PC-9 (cell line): ENCODE data around the gene ARHGAP42. TPM values are rescaled to one million over a fixed set of nuclear protein-coding genes. Genes with fewer than 3 reads are reported as not detected.

Experiments
- BruUV-seq: library from RNA; stranded (reverse); fragments of 400-500 nt; replicated peaks from 2 replicates; lab custom pipeline; 2021; lab: Mats Ljungman, UMichigan
- CTCF ChIA-PET: fragments of 300-600 bp; sonication (Branson Sonifier 250); formaldehyde crosslinking; loops from one replicate; lab custom pipeline; 2022; ENCODE audit warnings: antibody characterized with exemption; lab: Charles Lee
- POLR2A ChIA-PET: fragments of 300-600 bp; sonication (Branson Sonifier 250); formaldehyde crosslinking; loops from one replicate; lab custom pipeline; 2022; ENCODE audit warnings: antibody characterized with exemption; ENCODE audit not compliant: unreplicated experiment; lab: Charles Lee
- DNase-seq, 2 experiments: peaks; one replicate each; pipeline versions ENCODE4 v3.0.0 to v3.0.0-alpha.2; 2015 to 2022; ENCODE audit warnings: mixed read lengths in 1 of 2
- H2AFZ ChIP-seq: fragments of 200-600 bp; sonication (generic); 2 replicates; pipeline ENCODE4 v1.8.1; 2017; ENCODE audit warnings: antibody characterized with exemption
- H3F3A ChIP-seq: fragments of 200-600 bp; sonication (generic); 2 replicates; pipeline ENCODE4 v1.8.1; 2017; ENCODE audit warnings: antibody characterized with exemption, mild to moderate bottlenecking, low read depth; ENCODE audit not compliant: insufficient read depth
- H3K27ac ChIP-seq: fragments of 200-600 bp; sonication (generic); 2 replicates; pipeline ENCODE4 v1.6.1; 2016; ENCODE audit warnings: mixed run types
- H3K27me3 ChIP-seq: fragments of 200-600 bp; sonication (generic); 2 replicates; pipeline ENCODE4 v1.6.1; 2016; ENCODE audit warnings: low read depth, mixed run types; ENCODE audit not compliant: insufficient read depth
- H3K36me3 ChIP-seq: fragments of 200-600 bp; sonication (generic); 2 replicates; pipeline ENCODE4 v1.6.1; 2016; ENCODE audit warnings: low read depth, mixed run types
- H3K4me1 ChIP-seq: fragments of 200-600 bp; sonication (generic); replicated peaks from 2 replicates; pipeline ENCODE4 v1.6.1; 2016; ENCODE audit warnings: mixed run types; ENCODE audit not compliant: insufficient read depth
- H3K4me2 ChIP-seq: fragments of 200-600 bp; sonication (generic); 2 replicates; pipeline ENCODE4 v1.6.1; 2017; ENCODE audit warnings: mixed run types
- H3K4me3 ChIP-seq: fragments of 200-600 bp; sonication (generic); 2 replicates; pipeline ENCODE4 v1.6.1; 2016; ENCODE audit warnings: mixed run types
- H3K79me2 ChIP-seq: fragments of 200-600 bp; sonication (generic); 2 replicates; pipeline ENCODE4 v1.6.1; 2017; ENCODE audit warnings: low read depth, mixed run types
- H3K9me2 ChIP-seq: fragments of 200-600 bp; sonication (generic); 2 replicates; pipeline ENCODE4 v1.8.1; 2017; ENCODE audit warnings: mild to moderate bottlenecking; ENCODE audit not compliant: insufficient read depth
- H3K9me3 ChIP-seq: fragments of 200-600 bp; sonication (generic); 2 replicates; pipeline ENCODE4 v1.8.1; 2016; ENCODE audit warnings: low read depth; ENCODE audit not compliant: insufficient read depth
- H4K20me1 ChIP-seq: fragments of 200-600 bp; sonication (generic); 2 replicates; pipeline ENCODE4 v1.8.1; 2017; ENCODE audit not compliant: insufficient read depth
- EZH2 ChIP-seq: fragments of 200-600 bp; sonication (generic); IDR thresholded peaks from 2 replicates; pipeline ENCODE4 v1.8.0; 2017; ENCODE audit warnings: antibody characterized with exemption, low read depth
- intact Hi-C: fragments of 100-400 bp; cut with micrococcal nuclease; formaldehyde crosslinking; loops from one replicate; pipeline ENCODE4 v1.10.0; 2022; ENCODE audit not compliant: unreplicated experiment
- total RNA-seq: library from RNA; stranded (reverse); gene quantifications from 2 replicates; pipeline ENCODE4 v1.2.3, GENCODE V29; 2021
- TF ChIP-seq, protein P1 (sequence below): fragments of 200-600 bp; sonication (generic); conservative IDR thresholded peaks from 2 replicates; pipeline ENCODE4 v1.6.1; 2017; ENCODE audit warnings: mixed run types, antibody characterized with exemption, mild to moderate bottlenecking, moderate library complexity

The ARHGAP42 gene
- total RNA-seq, 1 experiment from 2014 or later, result 12.8 TPM

DNA sequence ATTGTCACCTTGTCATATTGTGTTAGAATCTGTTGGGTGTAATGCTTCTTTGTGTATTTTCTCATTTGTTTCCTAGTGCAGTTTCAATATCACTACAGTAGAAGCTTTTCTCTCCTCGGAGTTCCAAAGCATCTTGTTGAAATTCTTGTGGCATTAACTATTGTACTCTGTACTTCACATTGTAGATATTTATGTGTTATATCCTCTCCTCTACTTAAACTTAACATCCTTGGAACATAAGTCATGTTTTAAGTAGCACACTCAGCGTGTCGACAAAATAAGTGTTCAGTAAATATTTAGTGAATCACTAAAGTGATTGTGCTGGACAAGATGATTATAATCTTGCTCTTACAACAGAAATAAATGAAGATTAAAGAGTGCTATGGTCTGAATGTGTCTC is 201.7 kb downstream of the ARHGAP42 start:
- no peaks in the 10 kb centered on the region for H3K27me3 ChIP-seq
- no peaks in the 10 kb centered on the region for H4K20me1 ChIP-seq
- intact Hi-C loops, result no loop called here
- no peak overlapping the region for H3K4me3 ChIP-seq
- no peak overlapping the region for H2AFZ ChIP-seq
- ChIA-PET CTCF (no interaction called here), POLR2A (no interaction called here)
- no peaks in the 10 kb centered on the region for H3K79me2 ChIP-seq
- no peak for TF ChIP-seq EZH2
- TF ChIP-seq, protein P1, sequence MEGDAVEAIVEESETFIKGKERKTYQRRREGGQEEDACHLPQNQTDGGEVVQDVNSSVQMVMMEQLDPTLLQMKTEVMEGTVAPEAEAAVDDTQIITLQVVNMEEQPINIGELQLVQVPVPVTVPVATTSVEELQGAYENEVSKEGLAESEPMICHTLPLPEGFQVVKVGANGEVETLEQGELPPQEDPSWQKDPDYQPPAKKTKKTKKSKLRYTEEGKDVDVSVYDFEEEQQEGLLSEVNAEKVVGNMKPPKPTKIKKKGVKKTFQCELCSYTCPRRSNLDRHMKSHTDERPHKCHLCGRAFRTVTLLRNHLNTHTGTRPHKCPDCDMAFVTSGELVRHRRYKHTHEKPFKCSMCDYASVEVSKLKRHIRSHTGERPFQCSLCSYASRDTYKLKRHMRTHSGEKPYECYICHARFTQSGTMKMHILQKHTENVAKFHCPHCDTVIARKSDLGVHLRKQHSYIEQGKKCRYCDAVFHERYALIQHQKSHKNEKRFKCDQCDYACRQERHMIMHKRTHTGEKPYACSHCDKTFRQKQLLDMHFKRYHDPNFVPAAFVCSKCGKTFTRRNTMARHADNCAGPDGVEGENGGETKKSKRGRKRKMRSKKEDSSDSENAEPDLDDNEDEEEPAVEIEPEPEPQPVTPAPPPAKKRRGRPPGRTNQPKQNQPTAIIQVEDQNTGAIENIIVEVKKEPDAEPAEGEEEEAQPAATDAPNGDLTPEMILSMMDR, result no peak
- DNase-seq, result no peak
- no peaks in the 10 kb centered on the region for H3K9me3 ChIP-seq
- H3K9me2 ChIP-seq, result peaks cover 7% of the 10 kb centered on the region
- H3K36me3 ChIP-seq, result no peaks in the 10 kb centered on the region
- H3K27ac ChIP-seq, result no peak overlapping the region
- no peaks in the 10 kb centered on the region for H3K4me1 ChIP-seq
- H3K4me2 ChIP-seq, result no peak overlapping the region
- no peaks in the 10 kb centered on the region for H3F3A ChIP-seq
- no TSS peak for BruUV-seq

- BruUV-seq, result no TSS peak
- no peak overlapping the region for H3K4me2 ChIP-seq
Observed at GRCh38 chr11:100889758-100890157, 202.7 kb downstream of the ARHGAP42 start.

GRCh38 chr11:100890789-100891188 is 203.7 kb downstream of the ARHGAP42 start:
- POLR2A ChIA-PET, result no interaction called here
- no peak for TF ChIP-seq EZH2
- TF ChIP-seq, protein P1, result no peak
- CTCF ChIA-PET, result no interaction called here
- Histone ChIP-seq H3K79me2 (no peaks in the 10 kb centered on the region), H3K9me3 (no peaks in the 10 kb centered on the region), H2AFZ (no peak overlapping the region), H3K4me1 (no peaks in the 10 kb centered on the region), H3K4me2 (no peak overlapping the region), H3K4me3 (no peak overlapping the region), H3K27me3 (no peaks in the 10 kb centered on the region), H3K36me3 (no peaks in the 10 kb centered on the region), H4K20me1 (no peaks in the 10 kb centered on the region; the same call in 1 of the 2 replicates), H3K9me2 (peaks cover 7% of the 10 kb centered on the region), H3F3A (no peaks in the 10 kb centered on the region), H3K27ac (no peak overlapping the region)
- no TSS peak for BruUV-seq
- intact Hi-C loops, result no loop called here
- no peak for DNase-seq

More at GRCh38 chr11:100889758-100890157, 202.7 kb downstream of the ARHGAP42 start:
- no peak overlapping the region for H2AFZ ChIP-seq
- POLR2A ChIA-PET, result no interaction called here
- no peaks in the 10 kb centered on the region for H3K4me1 ChIP-seq
- no peak overlapping the region for H3K27ac ChIP-seq
- H3F3A ChIP-seq, result no peaks in the 10 kb centered on the region
- no peaks in the 10 kb centered on the region for H3K27me3 ChIP-seq
- H3K4me3 ChIP-seq, result no peak overlapping the region
- H3K79me2 ChIP-seq, result no peaks in the 10 kb centered on the region
- CTCF ChIA-PET, result no interaction called here
- H3K9me3 ChIP-seq, result no peaks in the 10 kb centered on the region
- H4K20me1 ChIP-seq, result no peaks in the 10 kb centered on the region
- peaks cover 7% of the 10 kb centered on the region for H3K9me2 ChIP-seq
- H3K36me3 ChIP-seq, result no peaks in the 10 kb centered on the region
- DNase-seq, result no peak
- intact Hi-C loops, result no loop called here
- TF ChIP-seq, protein P1, result no peak
- no peak for TF ChIP-seq EZH2
